A549 (cell line): ENCODE data around the gene SYT6.

Experiments
- CBX2 ChIP-seq: fragments of 200-600 bp; sonication (generic); IDR thresholded peaks from 2 replicates; pipeline ENCODE4 v1.6.1; 2016; ENCODE audit warnings: low read depth, mild to moderate bottlenecking, borderline replicate concordance
- EP300 ChIP-seq, 2 experiments: fragments of >200 bp; sonication (Bioruptor Twin); formaldehyde crosslinking; IDR thresholded peaks; 2 replicates in 1 of 2; 3 replicates in 1 of 2; pipeline ENCODE4 v1.6.1; 2016 to 2017
- POLR2A ChIP-seq: IDR thresholded peaks from 2 replicates; pipeline ENCODE4 v1.6.1; 2012; ENCODE audit warnings: mild to moderate bottlenecking, low read length
- ZNF302 ChIP-seq: fragments of 250-450 bp; sonication (Bioruptor Pico); IDR thresholded peaks from 2 replicates; pipeline ENCODE4 v1.9.0; 2021; ENCODE audit warnings: inconsistent platforms, mild to moderate bottlenecking, moderate library complexity
- TF ChIP-seq, protein P1 (sequence below): fragments of >200 bp; sonication (Bioruptor Twin); formaldehyde crosslinking; IDR thresholded peaks from 3 replicates; pipeline ENCODE4 v1.5.1; 2016
- TF ChIP-seq, protein P2 (sequence below): IDR thresholded peaks from 2 replicates; pipeline ENCODE4 v1.6.1; 2012
- TF ChIP-seq, protein P3 (sequence below): fragments of 450-650 bp; IDR thresholded peaks from 2 replicates; pipeline ENCODE4 v1.6.1; 2014; ENCODE audit warnings: antibody characterized with exemption
- TF ChIP-seq, protein P4 (sequence below): IDR thresholded peaks from 2 replicates; pipeline ENCODE4 v1.6.1; 2012; ENCODE audit warnings: low read depth, borderline replicate concordance

DNA sequence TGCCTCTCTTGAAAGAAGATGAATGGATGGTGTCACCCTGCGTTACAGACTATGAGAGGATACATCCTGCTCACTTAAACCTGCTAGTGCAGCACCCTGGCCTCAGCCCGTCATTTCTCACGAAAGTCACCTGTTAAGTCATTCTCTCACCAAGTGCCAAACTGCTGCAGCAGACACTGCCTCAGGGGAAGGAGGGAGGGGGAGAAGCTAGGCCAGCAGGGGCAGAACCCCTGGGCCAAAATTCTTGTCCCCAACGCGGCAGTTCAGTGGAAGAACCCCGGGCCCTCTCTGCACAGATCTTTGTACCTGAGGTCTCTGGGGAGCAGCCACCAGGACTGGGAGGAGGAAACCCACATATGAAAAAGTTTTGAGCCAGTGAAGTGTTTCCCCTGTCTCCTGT lies 37.6 kb downstream of the SYT6 start:
- TF ChIP-seq ZNF302 (CRISPR knock-in tag) (no peak), EP300 (IDR thresholded peaks at IDR 0.05) (no peak), POLR2A (no peak), CBX2 (no peak)
- TF ChIP-seq, protein P1, sequence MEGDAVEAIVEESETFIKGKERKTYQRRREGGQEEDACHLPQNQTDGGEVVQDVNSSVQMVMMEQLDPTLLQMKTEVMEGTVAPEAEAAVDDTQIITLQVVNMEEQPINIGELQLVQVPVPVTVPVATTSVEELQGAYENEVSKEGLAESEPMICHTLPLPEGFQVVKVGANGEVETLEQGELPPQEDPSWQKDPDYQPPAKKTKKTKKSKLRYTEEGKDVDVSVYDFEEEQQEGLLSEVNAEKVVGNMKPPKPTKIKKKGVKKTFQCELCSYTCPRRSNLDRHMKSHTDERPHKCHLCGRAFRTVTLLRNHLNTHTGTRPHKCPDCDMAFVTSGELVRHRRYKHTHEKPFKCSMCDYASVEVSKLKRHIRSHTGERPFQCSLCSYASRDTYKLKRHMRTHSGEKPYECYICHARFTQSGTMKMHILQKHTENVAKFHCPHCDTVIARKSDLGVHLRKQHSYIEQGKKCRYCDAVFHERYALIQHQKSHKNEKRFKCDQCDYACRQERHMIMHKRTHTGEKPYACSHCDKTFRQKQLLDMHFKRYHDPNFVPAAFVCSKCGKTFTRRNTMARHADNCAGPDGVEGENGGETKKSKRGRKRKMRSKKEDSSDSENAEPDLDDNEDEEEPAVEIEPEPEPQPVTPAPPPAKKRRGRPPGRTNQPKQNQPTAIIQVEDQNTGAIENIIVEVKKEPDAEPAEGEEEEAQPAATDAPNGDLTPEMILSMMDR = no peak
- TF ChIP-seq, protein P2, sequence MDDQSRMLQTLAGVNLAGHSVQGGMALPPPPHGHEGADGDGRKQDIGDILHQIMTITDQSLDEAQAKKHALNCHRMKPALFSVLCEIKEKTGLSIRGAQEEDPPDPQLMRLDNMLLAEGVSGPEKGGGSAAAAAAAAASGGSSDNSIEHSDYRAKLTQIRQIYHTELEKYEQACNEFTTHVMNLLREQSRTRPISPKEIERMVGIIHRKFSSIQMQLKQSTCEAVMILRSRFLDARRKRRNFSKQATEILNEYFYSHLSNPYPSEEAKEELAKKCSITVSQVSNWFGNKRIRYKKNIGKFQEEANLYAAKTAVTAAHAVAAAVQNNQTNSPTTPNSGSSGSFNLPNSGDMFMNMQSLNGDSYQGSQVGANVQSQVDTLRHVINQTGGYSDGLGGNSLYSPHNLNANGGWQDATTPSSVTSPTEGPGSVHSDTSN = no peak
- TF ChIP-seq, protein P3, sequence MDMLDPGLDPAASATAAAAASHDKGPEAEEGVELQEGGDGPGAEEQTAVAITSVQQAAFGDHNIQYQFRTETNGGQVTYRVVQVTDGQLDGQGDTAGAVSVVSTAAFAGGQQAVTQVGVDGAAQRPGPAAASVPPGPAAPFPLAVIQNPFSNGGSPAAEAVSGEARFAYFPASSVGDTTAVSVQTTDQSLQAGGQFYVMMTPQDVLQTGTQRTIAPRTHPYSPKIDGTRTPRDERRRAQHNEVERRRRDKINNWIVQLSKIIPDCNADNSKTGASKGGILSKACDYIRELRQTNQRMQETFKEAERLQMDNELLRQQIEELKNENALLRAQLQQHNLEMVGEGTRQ = no peak
- TF ChIP-seq, protein P4, sequence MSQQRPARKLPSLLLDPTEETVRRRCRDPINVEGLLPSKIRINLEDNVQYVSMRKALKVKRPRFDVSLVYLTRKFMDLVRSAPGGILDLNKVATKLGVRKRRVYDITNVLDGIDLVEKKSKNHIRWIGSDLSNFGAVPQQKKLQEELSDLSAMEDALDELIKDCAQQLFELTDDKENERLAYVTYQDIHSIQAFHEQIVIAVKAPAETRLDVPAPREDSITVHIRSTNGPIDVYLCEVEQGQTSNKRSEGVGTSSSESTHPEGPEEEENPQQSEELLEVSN = no peak
